Fibroblast of skin of left biceps (primary cell): Measurements from ENCODE around the gene NT5DC2.

Experiments used
- DNase-seq, 2 experiments: peaks; one replicate each; pipeline ENCODE4 v3.0.0-alpha.2; 2013; ENCODE audit warnings: low read depth in 2 of 2

NT5DC2 gene

GRCh38 chr3:52533623-52534280, at the start of gene NT5DC2:
Gene NT5DC2 (minus strand): TSS chr3:52533857. CDS start chr3:52533737, 120 bp downstream.
- peak; percentile 52 to 53 for DNase-seq

GRCh38 chr3:52574056-52574965, 40.7 kb upstream of the NT5DC2 start:
- no peak for DNase-seq

- DNase-seq: no peak
These were observed 38.6 kb upstream of the NT5DC2 start for GRCh38 chr3:52572221-52572620.

GRCh38 chr3:52570076-52570475, 36.4 kb upstream of the NT5DC2 start:
- DNase-seq: no peak

GRCh38 chr3:52568069-52568468, 34.4 kb upstream of the NT5DC2 start:
- no peak for DNase-seq

- DNase-seq: no peak
These were observed 30.3 kb upstream of the NT5DC2 start for GRCh38 chr3:52563984-52564383.

- DNase-seq: no peak
These were observed 27.5 kb upstream of the NT5DC2 start for GRCh38 chr3:52561028-52561747.

GRCh38 chr3:52558436-52558835, 24.8 kb upstream of the NT5DC2 start:
- DNase-seq: no peak

GRCh38 chr3:52557011-52557960, 23.6 kb upstream of the NT5DC2 start:
- DNase-seq: no peak

GRCh38 chr3:52555056-52555455, 21.4 kb upstream of the NT5DC2 start:
- DNase-seq: no peak

GRCh38 chr3:52554026-52554755, 20.5 kb upstream of the NT5DC2 start:
- no peak for DNase-seq

- no peak for DNase-seq
These were observed 18.4 kb upstream of the NT5DC2 start for GRCh38 chr3:52552089-52552488.

GRCh38 chr3:52551118-52551517, 17.5 kb upstream of the NT5DC2 start:
- no peak for DNase-seq

GRCh38 chr3:52547143-52547542, 13.5 kb upstream of the NT5DC2 start:
- DNase-seq: no peak

- no peak for DNase-seq
These were observed 12.6 kb upstream of the NT5DC2 start for GRCh38 chr3:52546111-52546901.

- DNase-seq: no peak
These were observed 11.3 kb upstream of the NT5DC2 start for GRCh38 chr3:52544937-52545336.

- DNase-seq: no peak
These were observed 7.4 kb upstream of the NT5DC2 start for GRCh38 chr3:52541050-52541449.

GRCh38 chr3:52539010-52539653, 5.5 kb upstream of the NT5DC2 start:
- DNase-seq: no peak

GRCh38 chr3:52537726-52538421, 4.2 kb upstream of the NT5DC2 start:
- DNase-seq: no peak
